ENCODE measurements around the gene CANT1.

Gene CANT1

DNA sequence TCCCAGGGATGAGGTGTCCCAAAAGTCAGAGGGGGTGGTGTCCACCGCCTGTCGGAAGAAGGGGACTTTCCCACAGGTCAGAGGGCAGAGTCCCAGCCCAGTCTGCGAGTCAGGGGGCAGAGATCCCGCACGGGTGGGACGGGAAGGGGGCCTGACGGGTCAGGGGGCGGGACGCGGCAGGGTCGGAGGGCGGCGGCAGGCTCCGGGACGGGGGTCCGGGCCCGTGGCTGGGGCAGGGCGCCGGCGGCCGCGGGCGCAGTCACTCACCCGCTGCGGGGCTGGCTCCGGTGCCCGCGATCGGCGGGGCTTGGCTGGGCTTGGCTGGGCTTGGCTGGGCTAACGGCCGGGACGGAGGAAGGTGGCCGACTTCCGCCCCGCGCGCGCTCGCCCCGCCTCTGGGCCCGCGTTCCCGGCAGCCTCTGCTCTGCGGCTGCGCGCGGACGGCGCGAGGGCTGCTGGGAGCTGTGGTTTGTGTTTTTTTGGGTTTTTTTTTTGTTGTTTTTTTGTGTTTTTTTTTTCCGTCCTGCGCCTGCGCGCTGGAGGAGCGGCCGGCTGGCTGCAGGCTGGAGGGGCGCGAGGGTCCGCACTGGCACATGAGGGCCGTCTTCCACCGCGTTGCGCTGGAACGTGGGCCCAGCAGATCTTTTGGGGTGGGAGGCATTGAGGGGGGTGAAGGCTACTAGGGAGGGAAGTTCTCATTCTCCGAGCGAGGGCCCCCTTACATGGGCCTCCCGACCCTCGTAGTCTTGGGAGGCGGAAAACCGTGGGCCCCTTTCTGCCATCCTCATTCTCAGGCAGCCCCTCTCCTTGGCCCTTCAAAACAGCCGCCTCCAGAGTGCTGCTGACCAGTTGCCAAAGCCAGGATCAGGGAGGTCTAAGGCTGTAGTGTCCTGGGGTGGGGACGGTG lies at the start of gene CANT1:
TSS of gene CANT1 (minus strand) at position 368 of the 907 bp plus-strand sequence. CDS start 12,142 bp downstream, outside the sequence.
- peak; percentile 27 to 77 for DNase-seq (ENCODE audit: extremely low read depth in 1 of 2, low read depth in 1 of 2)

DNA sequence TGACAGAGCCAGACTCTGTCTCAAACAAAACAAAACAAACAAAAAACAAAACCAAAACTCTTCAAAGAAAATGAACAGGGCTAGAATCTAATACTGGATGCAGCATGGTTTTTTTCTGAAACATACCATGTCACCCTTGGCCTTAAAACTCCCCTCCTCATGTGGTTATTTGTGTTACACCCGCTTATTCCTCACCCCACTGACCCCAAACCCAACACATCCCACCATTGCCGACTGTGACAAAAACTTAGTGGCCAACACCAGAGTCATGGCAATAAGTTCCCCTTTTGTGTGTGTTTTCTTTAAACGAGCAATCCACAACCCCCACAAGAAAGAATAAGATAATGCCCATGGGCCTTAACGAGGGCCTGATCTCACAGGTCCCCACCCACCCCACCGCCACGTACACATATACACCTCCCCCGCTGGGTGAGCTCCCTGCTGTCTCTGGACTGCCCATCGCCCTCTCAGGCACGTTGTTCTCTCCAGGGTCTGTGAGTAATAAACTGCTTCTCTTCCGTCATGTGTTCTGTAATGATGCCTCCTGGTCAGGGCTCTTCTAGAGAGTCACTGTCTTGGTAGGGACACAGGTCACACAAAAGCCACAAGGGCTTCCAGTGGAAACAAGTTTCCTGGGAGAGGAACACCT lies 48.3 kb upstream of the CANT1 start:
- no peak for DNase-seq (ENCODE audit: extremely low read depth in 1 of 2, low read depth in 1 of 2)

DNA sequence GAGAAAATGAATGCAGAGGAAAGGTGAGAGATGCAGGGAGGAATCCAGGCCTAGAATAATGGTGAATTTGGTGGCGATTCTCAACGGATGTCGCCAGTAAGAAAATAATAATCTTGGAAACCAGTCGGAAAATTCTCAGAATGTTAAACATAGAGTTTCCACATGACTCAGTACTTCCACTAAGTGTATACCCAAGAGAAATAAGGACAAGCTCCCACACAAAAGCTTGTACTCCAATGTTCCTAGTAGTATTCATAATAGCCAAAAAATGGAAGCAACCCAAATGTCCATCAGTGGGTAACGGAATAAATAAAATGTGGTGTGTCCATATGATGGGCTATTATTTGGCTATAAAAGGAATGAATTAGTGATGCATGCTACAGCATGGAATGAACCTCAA lies 45.6 kb upstream of the CANT1 start:
- no peak for DNase-seq (ENCODE audit: extremely low read depth in 1 of 2, low read depth in 1 of 2)

DNA sequence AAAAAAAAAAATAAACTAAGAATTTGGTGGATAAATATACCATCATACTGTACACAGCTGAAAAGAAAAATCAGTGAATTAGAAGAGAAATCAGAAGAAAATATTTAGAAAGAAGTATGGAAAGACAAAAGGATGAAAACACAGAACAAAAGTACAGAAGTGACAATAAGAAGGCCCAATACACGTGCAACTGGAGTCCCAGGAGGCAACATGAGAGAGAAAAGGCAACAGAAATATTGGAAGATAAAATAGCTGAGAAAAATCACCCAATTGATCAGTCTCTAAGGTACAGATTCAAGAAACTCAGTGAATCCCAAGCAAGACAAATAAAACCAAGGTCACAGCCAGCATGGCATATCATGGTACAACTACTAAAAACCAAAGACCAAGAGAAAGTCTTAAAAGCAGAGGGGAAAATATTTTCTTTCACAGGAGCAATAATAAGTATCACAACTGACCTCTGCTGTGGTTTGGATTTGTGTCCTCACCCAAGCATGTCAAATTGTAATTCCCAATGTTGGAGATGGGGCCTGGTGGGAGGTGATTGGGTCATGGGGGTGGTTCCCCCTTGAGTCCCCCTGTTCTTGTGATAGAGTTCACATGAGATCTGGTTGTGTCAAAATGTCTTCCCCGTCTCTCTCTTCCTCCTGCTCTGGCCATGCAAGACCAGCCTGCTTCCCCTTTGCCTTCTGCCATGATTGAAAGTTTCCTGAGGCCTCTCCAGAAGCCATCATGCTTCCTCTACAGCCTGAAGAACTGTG lies 44.8 kb upstream of the CANT1 start:
- no peak for DNase-seq (ENCODE audit: extremely low read depth in 1 of 2, low read depth in 1 of 2)

DNA sequence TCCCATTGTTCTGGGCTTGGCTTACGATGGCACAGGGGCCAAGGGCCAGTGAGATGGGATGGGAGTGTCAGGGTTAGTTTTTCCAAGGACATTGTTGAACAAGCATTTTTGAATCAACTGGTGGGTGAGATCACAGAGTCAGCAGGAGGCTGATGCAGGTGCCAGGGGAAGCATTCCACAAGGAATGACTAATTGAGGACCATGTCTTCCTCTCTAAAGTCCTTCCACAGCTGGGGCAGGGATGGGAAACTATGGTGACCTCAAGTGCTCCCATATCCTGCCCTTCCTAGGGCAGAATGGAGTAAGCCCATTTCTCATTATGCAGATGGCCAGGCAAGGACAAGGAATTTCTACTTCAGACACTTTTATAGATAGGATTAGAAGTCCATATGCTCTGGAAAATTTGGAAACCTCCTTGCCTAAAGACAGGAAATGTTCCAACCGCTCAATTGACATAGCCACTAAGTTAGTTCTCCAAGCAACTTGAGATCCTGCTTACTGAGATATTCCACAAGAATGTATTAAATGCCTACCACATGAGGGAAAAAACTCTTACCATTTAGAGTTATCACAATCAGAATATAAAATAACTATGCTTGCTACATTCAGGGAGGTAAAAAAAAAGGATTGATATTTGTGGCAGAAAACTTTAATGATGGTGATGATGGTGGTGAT lies 43.8 kb upstream of the CANT1 start:
- DNase-seq (ENCODE audit: extremely low read depth in 1 of 2, low read depth in 1 of 2): no peak

DNA sequence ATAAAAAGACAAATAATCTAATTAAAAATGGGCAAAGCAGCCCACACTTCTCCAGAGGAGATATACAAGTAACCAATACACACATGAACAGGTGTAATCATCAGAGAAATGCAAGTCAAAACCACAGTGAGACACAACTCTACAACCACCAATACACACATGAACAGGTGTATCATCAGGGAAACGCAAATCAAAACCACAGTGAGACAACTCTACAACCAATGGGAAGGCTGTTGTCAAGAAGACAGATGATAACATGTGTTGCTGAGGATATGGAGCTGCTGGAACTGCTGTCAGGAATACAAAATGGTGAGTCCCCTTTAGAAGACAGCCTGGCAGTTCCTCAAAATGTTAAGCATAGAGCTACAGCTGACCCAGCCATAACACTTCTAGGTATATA lies 42.6 kb upstream of the CANT1 start:
- DNase-seq (ENCODE audit: extremely low read depth in 1 of 2, low read depth in 1 of 2): no peak

DNA sequence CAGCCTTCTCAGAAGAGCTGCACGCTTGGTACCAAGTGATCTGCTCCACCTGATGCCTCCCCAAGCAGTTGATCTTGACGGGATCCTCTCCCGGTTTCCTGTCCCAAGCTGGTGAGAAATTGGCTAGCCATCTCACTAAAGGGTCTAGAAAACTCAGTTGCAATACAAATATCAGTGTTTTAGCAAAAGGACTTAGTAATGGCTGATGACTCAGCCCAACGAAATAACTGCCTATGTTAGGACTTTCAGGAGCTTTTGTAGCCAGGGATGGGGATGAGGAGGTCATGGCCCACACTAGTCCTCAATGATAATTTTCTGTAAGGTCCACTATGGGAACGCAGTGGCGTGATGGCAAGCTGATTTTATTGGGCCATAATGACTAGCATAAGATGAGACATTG lies 41.7 kb upstream of the CANT1 start:
- DNase-seq (ENCODE audit: extremely low read depth in 1 of 2, low read depth in 1 of 2): no peak

DNA sequence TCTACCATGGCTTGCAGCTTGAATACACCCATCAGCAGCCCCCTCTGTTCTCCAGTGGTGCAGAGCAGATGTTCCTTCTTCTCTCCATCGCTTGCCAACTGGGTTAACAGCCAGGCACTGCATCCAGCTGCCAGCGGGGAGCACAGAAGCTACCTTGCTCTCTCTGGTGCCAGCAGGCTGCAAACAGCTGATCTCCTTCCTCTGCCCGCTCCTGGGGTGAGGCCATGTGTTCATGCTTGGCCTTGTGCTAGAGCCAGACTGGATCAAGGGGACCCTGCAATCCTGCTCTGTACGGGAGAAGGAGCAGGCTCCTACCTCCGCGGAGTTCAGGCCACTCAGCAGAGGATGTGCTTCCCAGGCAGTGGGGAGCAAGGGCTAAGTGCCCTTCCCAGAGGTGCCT lies 41.0 kb upstream of the CANT1 start:
- DNase-seq (ENCODE audit: extremely low read depth in 1 of 2, low read depth in 1 of 2): no peak

DNA sequence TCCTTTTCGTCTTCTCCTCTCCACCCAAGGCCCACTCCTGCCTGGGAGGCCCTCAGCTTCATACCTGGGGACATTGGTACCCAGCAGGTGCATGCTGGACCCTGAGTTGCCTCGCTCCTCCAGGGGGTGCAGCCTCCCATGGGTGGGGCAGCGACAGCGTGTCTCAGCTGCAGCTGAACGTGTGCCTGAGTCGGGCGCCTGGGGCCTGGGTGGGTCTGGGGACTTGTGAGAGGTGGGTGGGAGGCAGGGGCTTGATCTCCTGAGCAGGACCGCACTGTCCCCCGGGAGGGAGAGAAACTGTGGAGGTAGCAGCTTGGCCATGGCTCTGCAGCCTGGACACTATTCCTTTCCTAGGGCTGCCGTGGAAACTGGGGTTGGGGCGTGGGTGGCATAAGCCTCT lies 40.3 kb upstream of the CANT1 start:
- DNase-seq (ENCODE audit: extremely low read depth in 1 of 2, low read depth in 1 of 2): no peak

DNA sequence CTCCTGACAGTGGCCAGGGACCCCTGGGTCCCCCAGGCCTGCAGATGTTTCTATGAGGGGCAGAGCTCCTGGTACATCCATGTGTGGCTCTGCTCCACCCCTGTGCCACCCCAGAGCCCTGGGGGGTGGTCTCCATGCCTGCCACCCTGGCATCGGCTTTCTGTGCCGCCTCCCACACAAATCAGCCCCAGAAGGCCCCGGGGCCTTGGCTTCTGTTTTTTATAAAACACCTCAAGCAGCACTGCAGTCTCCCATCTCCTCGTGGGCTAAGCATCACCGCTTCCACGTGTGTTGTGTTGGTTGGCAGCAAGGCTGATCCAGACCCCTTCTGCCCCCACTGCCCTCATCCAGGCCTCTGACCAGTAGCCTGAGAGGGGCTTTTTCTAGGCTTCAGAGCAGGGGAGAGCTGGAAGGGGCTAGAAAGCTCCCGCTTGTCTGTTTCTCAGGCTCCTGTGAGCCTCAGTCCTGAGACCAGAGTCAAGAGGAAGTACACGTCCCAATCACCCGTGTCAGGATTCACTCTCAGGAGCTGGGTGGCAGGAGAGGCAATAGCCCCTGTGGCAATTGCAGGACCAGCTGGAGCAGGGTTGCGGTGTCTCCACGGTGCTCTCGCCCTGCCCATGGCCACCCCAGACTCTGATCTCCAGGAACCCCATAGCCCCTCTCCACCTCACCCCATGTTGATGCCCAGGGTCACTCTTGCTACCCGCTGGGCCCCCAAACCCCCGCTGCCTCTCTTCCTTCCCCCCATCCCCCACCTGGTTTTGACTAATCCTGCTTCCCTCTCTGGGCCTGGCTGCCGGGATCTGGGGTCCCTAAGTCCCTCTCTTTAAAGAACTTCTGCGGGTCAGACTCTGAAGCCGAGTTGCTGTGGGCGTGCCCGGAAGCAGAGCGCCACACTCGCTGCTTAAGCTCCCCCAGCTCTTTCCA lies 39.5 kb upstream of the CANT1 start:
- DNase-seq (ENCODE audit: extremely low read depth in 1 of 2, low read depth in 1 of 2): no peak

DNA sequence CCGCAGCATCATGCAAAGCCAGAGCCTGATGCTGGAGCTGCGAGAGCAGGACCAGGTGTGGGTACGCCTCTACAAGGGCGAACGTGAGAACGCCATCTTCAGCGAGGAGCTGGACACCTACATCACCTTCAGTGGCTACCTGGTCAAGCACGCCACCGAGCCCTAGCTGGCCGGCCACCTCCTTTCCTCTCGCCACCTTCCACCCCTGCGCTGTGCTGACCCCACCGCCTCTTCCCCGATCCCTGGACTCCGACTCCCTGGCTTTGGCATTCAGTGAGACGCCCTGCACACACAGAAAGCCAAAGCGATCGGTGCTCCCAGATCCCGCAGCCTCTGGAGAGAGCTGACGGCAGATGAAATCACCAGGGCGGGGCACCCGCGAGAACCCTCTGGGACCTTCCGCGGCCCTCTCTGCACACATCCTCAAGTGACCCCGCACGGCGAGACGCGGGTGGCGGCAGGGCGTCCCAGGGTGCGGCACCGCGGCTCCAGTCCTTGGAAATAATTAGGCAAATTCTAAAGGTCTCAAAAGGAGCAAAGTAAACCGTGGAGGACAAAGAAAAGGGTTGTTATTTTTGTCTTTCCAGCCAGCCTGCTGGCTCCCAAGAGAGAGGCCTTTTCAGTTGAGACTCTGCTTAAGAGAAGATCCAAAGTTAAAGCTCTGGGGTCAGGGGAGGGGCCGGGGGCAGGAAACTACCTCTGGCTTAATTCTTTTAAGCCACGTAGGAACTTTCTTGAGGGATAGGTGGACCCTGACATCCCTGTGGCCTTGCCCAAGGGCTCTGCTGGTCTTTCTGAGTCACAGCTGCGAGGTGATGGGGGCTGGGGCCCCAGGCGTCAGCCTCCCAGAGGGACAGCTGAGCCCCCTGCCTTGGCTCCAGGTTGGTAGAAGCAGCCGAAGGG lies 38.6 kb upstream of the CANT1 start:
- DNase-seq (ENCODE audit: extremely low read depth in 1 of 2, low read depth in 1 of 2): no peak

DNA sequence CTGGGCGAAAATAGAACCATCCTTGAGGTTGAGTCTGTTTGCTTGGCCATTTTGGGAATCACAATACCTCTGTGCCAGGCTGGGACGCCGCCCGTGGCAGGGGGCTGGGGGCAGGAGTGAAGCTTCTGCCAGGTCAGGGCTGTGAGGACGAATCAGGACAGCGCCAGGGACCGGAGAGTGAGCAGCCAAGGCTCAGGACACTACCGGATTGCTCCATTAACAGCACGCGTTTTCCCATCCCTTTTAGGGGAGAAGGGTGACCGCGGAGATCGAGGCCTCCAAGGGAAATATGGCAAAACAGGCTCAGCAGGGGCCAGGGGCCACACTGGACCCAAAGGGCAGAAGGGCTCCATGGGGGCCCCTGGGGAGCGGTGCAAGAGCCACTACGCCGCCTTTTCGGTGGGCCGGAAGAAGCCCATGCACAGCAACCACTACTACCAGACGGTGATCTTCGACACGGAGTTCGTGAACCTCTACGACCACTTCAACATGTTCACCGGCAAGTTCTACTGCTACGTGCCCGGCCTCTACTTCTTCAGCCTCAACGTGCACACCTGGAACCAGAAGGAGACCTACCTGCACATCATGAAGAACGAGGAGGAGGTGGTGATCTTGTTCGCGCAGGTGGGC lies 37.8 kb upstream of the CANT1 start:
- no peak for DNase-seq (ENCODE audit: extremely low read depth in 1 of 2, low read depth in 1 of 2)

DNA sequence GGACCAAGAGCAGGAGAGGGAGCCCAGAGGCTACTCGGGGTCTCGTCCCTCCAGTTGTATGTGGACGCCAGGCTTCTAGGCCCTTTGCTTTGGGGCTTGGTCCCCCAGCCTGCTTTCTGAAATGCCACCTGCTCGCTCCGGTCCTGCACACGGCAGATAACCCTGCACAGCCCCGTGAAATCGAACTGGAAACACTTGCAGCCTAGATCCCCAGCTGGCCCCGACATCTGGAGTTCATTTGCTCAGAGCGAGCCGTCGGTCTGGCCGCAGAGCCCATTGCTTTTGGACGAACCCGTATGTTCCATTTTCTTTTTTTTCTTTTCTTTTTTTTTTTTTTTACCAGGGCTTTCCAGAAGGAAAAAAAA lies 37.3 kb upstream of the CANT1 start:
- no peak for DNase-seq (ENCODE audit: extremely low read depth in 1 of 2, low read depth in 1 of 2)

DNA sequence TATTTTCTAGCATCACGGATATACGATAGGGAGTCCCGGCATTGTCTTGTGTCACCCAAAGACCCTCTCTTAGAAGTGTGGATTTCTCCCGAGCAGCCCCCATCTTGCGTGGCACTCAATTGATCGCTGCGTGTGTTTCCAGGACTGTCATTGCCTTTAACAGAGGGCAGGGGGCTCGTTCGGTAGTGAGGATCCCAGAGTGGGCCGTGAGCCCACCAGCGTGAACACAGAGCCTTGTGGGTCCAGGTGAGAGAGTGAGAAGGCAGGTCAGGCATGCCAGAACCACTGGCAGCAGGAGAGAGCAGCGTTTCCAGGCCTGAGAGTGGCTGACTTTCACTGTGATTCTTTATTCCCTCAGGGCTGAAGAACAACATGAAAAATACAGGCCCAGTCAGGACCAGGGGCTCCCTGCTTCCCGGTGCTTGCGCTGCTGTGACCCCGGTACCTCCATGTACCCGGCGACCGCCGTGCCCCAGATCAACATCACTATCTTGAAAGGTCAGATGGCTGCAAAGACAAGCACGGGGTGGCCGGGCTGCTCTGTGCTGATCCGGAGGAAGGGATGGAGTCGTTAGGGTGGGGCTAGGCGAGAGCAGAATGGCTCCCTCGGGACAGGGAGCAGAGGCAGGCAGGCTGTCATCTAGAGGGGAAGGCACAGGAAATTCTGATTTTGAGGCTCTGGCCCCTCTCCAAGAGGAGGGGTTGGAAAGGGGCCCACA lies 36.8 kb upstream of the CANT1 start:
- no peak for DNase-seq (ENCODE audit: extremely low read depth in 1 of 2, low read depth in 1 of 2)

DNA sequence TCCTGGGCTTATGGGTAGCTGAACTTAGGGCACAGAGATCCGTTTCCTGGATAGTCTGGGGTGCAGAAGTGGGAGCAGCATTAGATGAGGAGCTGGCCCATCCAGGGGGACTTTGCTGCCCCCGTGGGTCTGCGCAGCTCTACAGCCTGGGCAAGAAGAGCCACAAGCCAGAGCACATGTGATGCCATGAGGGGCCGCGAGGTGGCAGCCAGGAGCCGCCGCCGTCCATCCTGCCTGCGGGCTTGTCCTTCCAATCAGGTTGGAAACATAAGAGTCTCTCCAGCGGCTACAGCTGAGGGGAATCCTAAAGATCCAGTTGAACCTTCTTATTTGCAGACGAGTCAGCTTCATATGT lies 36.3 kb upstream of the CANT1 start:
- peak; percentile 17 to 44 for DNase-seq (ENCODE audit: extremely low read depth in 1 of 2, low read depth in 1 of 2)

DNA sequence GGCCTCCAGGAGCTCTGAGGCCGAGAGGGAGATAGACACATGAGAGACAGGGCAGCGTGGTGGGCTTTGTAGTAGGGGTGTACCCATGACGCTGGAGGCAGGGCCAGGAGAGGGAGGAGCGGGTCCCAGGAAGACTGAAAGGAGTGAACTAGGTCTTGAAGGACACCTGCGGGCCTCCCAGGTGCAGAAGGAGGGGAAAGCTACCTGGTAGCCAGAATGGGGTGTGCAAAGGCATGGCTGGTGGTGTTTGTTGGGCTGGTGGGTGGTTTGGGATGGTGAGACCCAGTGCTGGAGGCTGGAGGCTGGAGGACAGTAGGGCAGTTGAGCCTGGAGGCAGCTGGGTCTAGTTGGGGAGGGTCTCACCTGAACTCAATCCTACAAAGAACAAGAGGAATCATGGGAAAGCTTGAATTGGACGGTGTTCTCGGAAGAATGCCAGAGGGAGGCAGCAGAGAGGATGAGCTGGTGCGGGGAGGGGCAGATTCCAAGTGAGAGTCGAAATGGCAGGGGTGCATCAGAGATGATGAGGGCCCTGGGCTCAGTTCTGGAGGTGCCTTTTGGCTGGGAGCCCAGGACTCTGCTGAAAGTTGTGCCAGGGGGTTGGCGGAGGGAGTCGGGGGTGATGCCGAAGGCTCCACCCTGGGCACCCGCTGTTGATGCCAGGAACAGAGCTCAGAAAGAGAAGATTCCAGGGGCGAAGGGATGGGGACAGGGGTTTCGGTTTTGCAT lies 35.6 kb upstream of the CANT1 start:
- no peak for DNase-seq (ENCODE audit: extremely low read depth in 1 of 2, low read depth in 1 of 2)

DNA sequence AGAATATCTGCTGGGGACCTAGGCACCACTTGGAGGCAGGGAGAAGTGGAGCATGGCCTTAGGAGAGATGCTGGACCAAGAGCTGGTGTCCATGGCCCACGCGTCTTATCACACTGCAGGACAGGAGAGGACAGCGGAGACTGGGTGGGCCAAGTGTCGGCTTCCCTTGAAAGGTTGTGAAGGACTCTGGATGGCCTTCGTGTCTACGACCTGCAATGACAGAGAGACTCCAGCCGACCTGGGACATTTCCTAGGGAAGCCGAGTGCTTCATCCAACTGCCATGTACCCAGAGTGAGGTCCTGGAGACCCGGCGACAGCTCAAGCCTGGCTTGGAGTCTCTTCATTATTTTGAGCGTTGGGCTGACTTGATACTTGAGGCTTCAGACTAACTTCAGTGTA lies 34.9 kb upstream of the CANT1 start:
- no peak for DNase-seq (ENCODE audit: extremely low read depth in 1 of 2, low read depth in 1 of 2)

Data from activated CD8-positive, alpha-beta memory T cell treated with anti-CD3 and anti-CD28 coated beads for 1 hour (primary cell).